CD4-positive, alpha-beta T cell (primary cell): ENCODE measurements around the gene CADM2. TPM values are rescaled to one million over a fixed set of nuclear protein-coding genes. Genes with fewer than 3 reads are reported as not detected.
"Not testable (repeated sequence)": the region's sequence is repeated elsewhere in the genome, so short reads cannot be mapped to it uniquely, and the experiment has no call there.

Source experiments
- ATAC-seq: fragments of 200-7000 bp; cut with Tn5 transposase; one replicate; pipeline ENCODE4 v1.10.0; 2022; ENCODE audit warnings: mild to moderate bottlenecking; ENCODE audit not compliant: poor library complexity
- CTCF ChIA-PET: fragments of 350-600 bp; sonication (Branson Sonifier 250); formaldehyde crosslinking; loops from one replicate; lab custom pipeline; 2021; ENCODE audit warnings: antibody characterized with exemption, inconsistent platforms; lab: Charles Lee
- POLR2A ChIA-PET: fragments of 350-600 bp; sonication (Branson Sonifier 250); formaldehyde crosslinking; loops from one replicate; lab custom pipeline; 2021; ENCODE audit warnings: antibody characterized with exemption, inconsistent platforms; lab: Charles Lee
- DNase-seq, 14 experiments: peaks; one replicate each; pipeline ENCODE4 v3.0.0-alpha.2; 2013 to 2020; ENCODE audit warnings: mixed read lengths in 2 of 14
- H3K27ac ChIP-seq, 2 donors: one replicate each; pipeline versions ENCODE4 v1.5.1 to v1.7.0; 2013; ENCODE audit warnings: low read length in 2 of 2, low read depth in 1 of 2, mild to moderate bottlenecking in 1 of 2
- H3K27me3 ChIP-seq, 2 experiments: 1 replicate in 1 of 2; 2 replicates in 1 of 2; pipeline versions ENCODE4 v1.6.1 to v1.7.0; 2013; ENCODE audit warnings: low read length in 2 of 2, control low read depth in 1 of 2, mild to moderate bottlenecking in 1 of 2, moderate library complexity in 1 of 2; ENCODE audit not compliant: insufficient read depth in 2 of 2, control insufficient read depth in 1 of 2
- H3K36me3 ChIP-seq: one replicate; pipeline ENCODE4 v1.6.1; 2013; ENCODE audit warnings: low read length, control low read depth; ENCODE audit not compliant: insufficient read depth
- H3K4me1 ChIP-seq: one replicate; pipeline ENCODE4 v1.6.1; 2013; ENCODE audit warnings: low read length, control low read depth; ENCODE audit not compliant: insufficient read depth
- H3K4me3 ChIP-seq: one replicate; pipeline ENCODE4 v1.5.1; 2013; ENCODE audit warnings: mild to moderate bottlenecking, low read length, moderate library complexity
- H3K9me3 ChIP-seq, 2 experiments: 1 replicate in 1 of 2; 2 replicates in 1 of 2; pipeline versions ENCODE4 v1.6.1 to v1.7.0; 2013; ENCODE audit warnings: low read length in 2 of 2, mild to moderate bottlenecking in 2 of 2, control low read depth in 1 of 2, moderate library complexity in 1 of 2; ENCODE audit not compliant: control insufficient read depth in 1 of 2, insufficient read depth in 1 of 2
- H3K27ac Mint-ChIP-seq: one replicate; pipeline ENCODE4 v1.8.0; 2020; ENCODE audit warnings: mixed read lengths
- H3K27me3 Mint-ChIP-seq: one replicate; pipeline ENCODE4 v1.8.0; 2021; ENCODE audit warnings: mixed read lengths
- H3K36me3 Mint-ChIP-seq: one replicate; pipeline ENCODE4 v1.8.0; 2021; ENCODE audit warnings: low read depth, mixed read lengths
- H3K4me1 Mint-ChIP-seq: one replicate; pipeline ENCODE4 v1.8.0; 2021; ENCODE audit warnings: low read depth, mixed read lengths
- H3K4me3 Mint-ChIP-seq: one replicate; pipeline ENCODE4 v1.8.0; 2020; ENCODE audit warnings: mild to moderate bottlenecking, mixed read lengths
- H3K9me3 Mint-ChIP-seq: one replicate; pipeline ENCODE4 v1.8.0; 2020; ENCODE audit warnings: mixed read lengths
- CTCF ChIP-seq: fragments of 200-600 bp; IDR thresholded peaks from one replicate; pipeline ENCODE4 v1.8.0; 2022; ENCODE audit warnings: antibody characterized with exemption, mild to moderate bottlenecking
- intact Hi-C, 2 experiments: fragments of 100-400 bp; cut with DNase I in 1 of 2; cut with micrococcal nuclease in 1 of 2; formaldehyde crosslinking; loops; one replicate each; pipeline versions ENCODE4 v1.15.1 to v1.9.0; 2023 to 2025; cut with DNase I, micrococcal nuclease
- total RNA-seq, 174 experiments: library from RNA in 2 of 174; stranded (reverse) in 2 of 174; gene quantifications; one replicate each; pipeline ENCODE4 v1.2.3 and lab custom pipeline; 2021 to 2026

Gene CADM2
- total RNA-seq, 2 experiments from 2014 or later, result 0.03 to 0.11 TPM

GRCh38 chr3:85102781-85103180 is 144.0 kb downstream of the CADM2 start:
- Histone ChIP-seq H3K9me3 (peaks cover 0 to 3% of the 10 kb centered on the region in 2 experiments), H3K27ac (no peak overlapping the region), H3K4me1 (no peaks in the 10 kb centered on the region), H3K27me3 (no peaks in the 10 kb centered on the region), H3K4me3 (no peak overlapping the region), H3K36me3 (no peaks in the 10 kb centered on the region)
- CTCF ChIA-PET, result no interaction called here
- no peak overlapping the region for H3K27ac Mint-ChIP-seq
- TF ChIP-seq CTCF, result no peak
- H3K27me3 Mint-ChIP-seq, result no peaks in the 10 kb centered on the region
- ATAC-seq (no peak), DNase-seq (no peak)
- H3K9me3 Mint-ChIP-seq, result peaks cover 6% of the 10 kb centered on the region
- no peaks in the 10 kb centered on the region for H3K4me1 Mint-ChIP-seq
- intact Hi-C loops, result no loop called here
- POLR2A ChIA-PET, result no interaction called here
- H3K4me3 Mint-ChIP-seq, result no peak overlapping the region
- H3K36me3 Mint-ChIP-seq, result no peaks in the 10 kb centered on the region

- TF ChIP-seq CTCF, result no peak
- H3K4me3 ChIP-seq, result no peak overlapping the region
- H3K4me1 ChIP-seq, result no peaks in the 10 kb centered on the region
- no peak overlapping the region for H3K27ac ChIP-seq
- H3K27me3 Mint-ChIP-seq, result no peaks in the 10 kb centered on the region
- DNase-seq (no peak), ATAC-seq (no peak)
- no peaks in the 10 kb centered on the region for H3K27me3 ChIP-seq
- intact Hi-C loops, result no loop called here
- H3K4me1 Mint-ChIP-seq, result no peaks in the 10 kb centered on the region
- POLR2A ChIA-PET, result no interaction called here
- H3K9me3 Mint-ChIP-seq, result peaks cover 8% of the 10 kb centered on the region
- H3K36me3 Mint-ChIP-seq, result no peaks in the 10 kb centered on the region
- no peaks in the 10 kb centered on the region for H3K9me3 ChIP-seq
- no peak overlapping the region for H3K27ac Mint-ChIP-seq
- no peaks in the 10 kb centered on the region for H3K36me3 ChIP-seq
- H3K4me3 Mint-ChIP-seq, result no peak overlapping the region
- CTCF ChIA-PET, result no interaction called here
Measured at GRCh38 chr3:85110393-85110792, 151.6 kb downstream of the CADM2 start.

GRCh38 chr3:85120879-85121278 is 162.1 kb downstream of the CADM2 start:
- Mint-ChIP-seq H3K4me1 (no peaks in the 10 kb centered on the region), H3K27ac (no peak overlapping the region), H3K36me3 (no peaks in the 10 kb centered on the region), H3K27me3 (no peaks in the 10 kb centered on the region), H3K4me3 (no peak overlapping the region), H3K9me3 (peaks cover 7% of the 10 kb centered on the region)
- ATAC-seq, result no peak
- no peaks in the 10 kb centered on the region for H3K4me1 ChIP-seq
- intact Hi-C loops, result no loop called here
- ChIA-PET POLR2A (no interaction called here), CTCF (no interaction called here)
- no peaks in the 10 kb centered on the region for H3K36me3 ChIP-seq
- TF ChIP-seq CTCF, result no peak
- peaks cover 0 to 6% of the 10 kb centered on the region in 2 experiments for H3K9me3 ChIP-seq
- no peak for DNase-seq
- no peak overlapping the region for H3K4me3 ChIP-seq
- H3K27ac ChIP-seq, result no peak overlapping the region
- no peaks in the 10 kb centered on the region for H3K27me3 ChIP-seq

GRCh38 chr3:85132864-85133263 is 174.1 kb downstream of the CADM2 start:
- CTCF ChIA-PET, H3K27ac Mint-ChIP-seq, H3K9me3 Mint-ChIP-seq, H3K4me1 Mint-ChIP-seq, H3K27me3 ChIP-seq, H3K36me3 Mint-ChIP-seq, H3K4me3 ChIP-seq, H3K9me3 ChIP-seq, H3K4me1 ChIP-seq, H3K36me3 ChIP-seq, H3K27ac ChIP-seq, H3K4me3 Mint-ChIP-seq, H3K27me3 Mint-ChIP-seq, ATAC-seq, POLR2A ChIA-PET, intact Hi-C loops, DNase-seq: not testable (repeated sequence)

- H3K4me3 ChIP-seq, H3K36me3 ChIP-seq, H3K27me3 ChIP-seq, CTCF ChIA-PET, H3K4me1 Mint-ChIP-seq, intact Hi-C loops, H3K9me3 ChIP-seq, H3K27me3 Mint-ChIP-seq, DNase-seq, H3K4me3 Mint-ChIP-seq, H3K27ac ChIP-seq, POLR2A ChIA-PET, H3K4me1 ChIP-seq, H3K27ac Mint-ChIP-seq, H3K9me3 Mint-ChIP-seq, H3K36me3 Mint-ChIP-seq, ATAC-seq: not testable (repeated sequence)
Measured at GRCh38 chr3:85133691-85134420, 175.1 kb downstream of the CADM2 start.
